Stimulated activated CD4-positive, alpha-beta T cell treated with anti-CD3 and anti-CD28 coated beads, Interleukin-4, amount 100 ng/mL, for 48 hours (primary cell): Measurements from ENCODE around the gene PEX14.

Experiments
- DNase-seq, 2 donors: peaks; one replicate each; pipeline ENCODE4 v3.0.0-alpha.2; 2020; ENCODE audit warnings: low read depth in 2 of 2

Gene PEX14

GRCh38 chr1:10679496-10680220 lies 204.9 kb downstream of the PEX14 start:
- no peak for DNase-seq
